ENCODE measurements around the gene ARHGAP11A. TPM values are rescaled to one million over a fixed set of nuclear protein-coding genes. Genes with fewer than 3 reads are reported as not detected.

ARHGAP11A gene
- total and polyA plus RNA-seq, 2 donors (not counting 3 experiments of a cell fraction or from before 2014, with no cell fraction given), result 6.6 to 82.3 TPM

DNA sequence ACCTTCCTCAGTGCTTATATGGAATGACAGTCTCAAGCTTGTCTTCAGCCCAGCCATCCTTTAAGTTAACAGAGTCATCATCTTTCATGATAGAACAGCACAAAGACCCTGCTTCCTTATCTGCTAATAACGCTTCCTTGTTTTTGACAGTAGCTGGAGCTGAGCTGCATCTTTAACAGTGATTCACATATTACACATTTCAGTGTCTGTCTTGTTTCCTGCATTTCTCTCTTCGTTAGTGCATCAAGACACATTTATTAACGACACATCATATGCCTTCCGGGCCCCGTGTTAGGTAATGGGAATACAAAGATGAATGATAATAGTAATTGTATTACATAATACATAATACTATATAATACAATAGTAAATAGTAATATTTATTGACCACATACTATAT, 72.3 kb downstream of the ARHGAP11A start:
- ChIA-PET CTCF (interaction anchor here (0.9 to 1.6 kb wide), 7 partner anchors 15 to 271 kb away, joined by 3 to 4 read pairs (median 3); no protein-coding TSS in a partner anchor), POLR2A (no interaction called here)
- Histone ChIP-seq H3K9ac (replicated peaks; ENCODE audit: extremely low read depth, insufficient read depth, low read length) (no peak overlapping the region), H3K9me1 (replicated peaks; ENCODE audit: control insufficient read depth, extremely low read depth, insufficient read depth, low read length) (no peaks in the 10 kb centered on the region), H3K79me2 (ENCODE audit: control insufficient read depth, insufficient read depth, low read length) (no peaks in the 10 kb centered on the region), H3K27me3 (ENCODE audit: control insufficient read depth in 2 of 2, insufficient read depth in 2 of 2, low read length in 2 of 2) (no peaks in the 10 kb centered on the region), H2AFZ (ENCODE audit: low read depth, low read length) (no peak overlapping the region), H3K4me3 (replicated peaks in 1 of 3; ENCODE audit: insufficient read depth in 1 of 3, low read depth in 1 of 3, low read length in 3 of 3) (no peak overlapping the region), H3K4me2 (ENCODE audit: insufficient read depth, low read length) (no peak overlapping the region), H3K27ac (ENCODE audit: insufficient read depth, low read depth, low read length) (no peak overlapping the region), H4K20me1 (replicated peaks; ENCODE audit: control insufficient read depth, extremely low read depth, insufficient read depth, low read length) (no peaks in the 10 kb centered on the region), H3K36me3 (ENCODE audit: control insufficient read depth in 2 of 2, extremely low read depth in 1 of 2, insufficient read depth in 2 of 2, low read length in 2 of 2) (no peaks in the 10 kb centered on the region), H3K9me3 (replicated peaks; ENCODE audit: control insufficient read depth, insufficient read depth, low read length) (no peaks in the 10 kb centered on the region), H3K4me1 (ENCODE audit: control insufficient read depth, extremely low read depth, insufficient read depth, low read length) (peaks cover 2% of the 10 kb centered on the region)
- intact Hi-C loops (cut with micrococcal nuclease) (no loop called here), dilution Hi-C loops (cut with MboI; ENCODE audit: extremely low pct_ligation_motif_present, low sequenced_read_pairs) (loop anchor here (25.0 kb wide), 1 partner anchor 300 kb away; no protein-coding TSS in a partner anchor)
- DNase-seq (ENCODE audit: low read depth, low spot score), result no peak
- no peak for FAIRE-seq
- peak; percentile 27 for TF ChIP-seq FOS (IDR thresholded peaks at IDR 0.05; ENCODE audit: borderline replicate concordance, insufficient read depth, low read length)
- TF ChIP-seq EZH2 (IDR thresholded peaks at IDR 0.05; ENCODE audit: borderline replicate concordance, low read depth, low read length, severe bottlenecking), result no peak
- no TSS peak for BruUV-seq (replicated peaks)

DNA sequence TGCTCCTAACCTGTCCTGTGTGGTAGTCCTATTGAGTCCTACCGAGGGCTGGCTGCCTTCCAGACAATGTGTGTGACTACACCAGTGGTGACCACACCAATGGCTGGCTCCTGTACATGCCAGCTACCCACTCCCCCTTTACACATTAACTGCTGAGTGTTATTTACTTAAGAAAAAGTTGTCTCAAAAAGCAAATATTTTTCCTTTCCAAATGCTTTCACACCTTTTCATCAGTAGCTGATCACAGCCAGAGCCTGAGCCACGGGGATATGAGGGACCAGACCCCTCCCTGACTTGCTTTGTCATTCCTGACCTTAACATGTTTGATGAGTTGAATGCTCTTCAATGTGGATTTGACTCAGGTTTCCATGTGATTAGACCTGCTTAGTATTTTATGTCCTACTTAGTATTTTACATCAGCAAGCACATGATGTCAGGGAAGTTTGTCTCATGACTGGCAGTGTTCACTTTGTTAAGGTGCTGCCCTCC, 72.9 kb downstream of the ARHGAP11A start:
- FAIRE-seq, result no peak

More for the DNA sequence above, 72.9 kb downstream of the ARHGAP11A start:
- dilution Hi-C loops (cut with MboI; ENCODE audit: extremely low pct_ligation_motif_present, low sequenced_read_pairs) (loop anchor here (25.0 kb wide), 1 partner anchor 299 kb away; no protein-coding TSS in a partner anchor), intact Hi-C loops (cut with micrococcal nuclease) (no loop called here)
- CTCF ChIA-PET, result interaction anchor here (1.0 to 1.6 kb wide), 5 partner anchors 17 to 268 kb away, joined by 3 to 4 read pairs (median 3); no protein-coding TSS in a partner anchor
- no peak overlapping the region for H3K4me2 ChIP-seq (ENCODE audit: insufficient read depth, low read length)
- H3K9me3 ChIP-seq (replicated peaks; ENCODE audit: control insufficient read depth, insufficient read depth, low read length), result no peaks in the 10 kb centered on the region
- POLR2A ChIA-PET, result no interaction called here
- H2AFZ ChIP-seq (ENCODE audit: low read depth, low read length), result no peak overlapping the region
- peaks cover 2% of the 10 kb centered on the region for H3K4me1 ChIP-seq (ENCODE audit: control insufficient read depth, extremely low read depth, insufficient read depth, low read length)
- TF ChIP-seq JUN (IDR thresholded peaks at IDR 0.05; ENCODE audit: borderline replicate concordance, insufficient read depth, insufficient read length, low read depth), result no peak
- TF ChIP-seq, protein P1, sequence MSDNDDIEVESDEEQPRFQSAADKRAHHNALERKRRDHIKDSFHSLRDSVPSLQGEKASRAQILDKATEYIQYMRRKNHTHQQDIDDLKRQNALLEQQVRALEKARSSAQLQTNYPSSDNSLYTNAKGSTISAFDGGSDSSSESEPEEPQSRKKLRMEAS (IDR thresholded peaks at IDR 0.05; ENCODE audit: insufficient read depth, insufficient read length), result no peak
- no peak for TF ChIP-seq POLR2AphosphoS5 (IDR thresholded peaks at IDR 0.05; ENCODE audit: insufficient read depth, low read depth, low read length)
- TF ChIP-seq POLR2A (IDR thresholded peaks at IDR 0.05; ENCODE audit: low read depth, low read length), result no peak
- TF ChIP-seq MYC (IDR thresholded peaks at IDR 0.05; ENCODE audit: low read depth, low read length), result no peak
- TF ChIP-seq, protein P2, sequence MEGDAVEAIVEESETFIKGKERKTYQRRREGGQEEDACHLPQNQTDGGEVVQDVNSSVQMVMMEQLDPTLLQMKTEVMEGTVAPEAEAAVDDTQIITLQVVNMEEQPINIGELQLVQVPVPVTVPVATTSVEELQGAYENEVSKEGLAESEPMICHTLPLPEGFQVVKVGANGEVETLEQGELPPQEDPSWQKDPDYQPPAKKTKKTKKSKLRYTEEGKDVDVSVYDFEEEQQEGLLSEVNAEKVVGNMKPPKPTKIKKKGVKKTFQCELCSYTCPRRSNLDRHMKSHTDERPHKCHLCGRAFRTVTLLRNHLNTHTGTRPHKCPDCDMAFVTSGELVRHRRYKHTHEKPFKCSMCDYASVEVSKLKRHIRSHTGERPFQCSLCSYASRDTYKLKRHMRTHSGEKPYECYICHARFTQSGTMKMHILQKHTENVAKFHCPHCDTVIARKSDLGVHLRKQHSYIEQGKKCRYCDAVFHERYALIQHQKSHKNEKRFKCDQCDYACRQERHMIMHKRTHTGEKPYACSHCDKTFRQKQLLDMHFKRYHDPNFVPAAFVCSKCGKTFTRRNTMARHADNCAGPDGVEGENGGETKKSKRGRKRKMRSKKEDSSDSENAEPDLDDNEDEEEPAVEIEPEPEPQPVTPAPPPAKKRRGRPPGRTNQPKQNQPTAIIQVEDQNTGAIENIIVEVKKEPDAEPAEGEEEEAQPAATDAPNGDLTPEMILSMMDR (IDR thresholded peaks at IDR 0.05; ENCODE audit: extremely low read depth in 1 of 2, insufficient read depth in 1 of 2, low read depth in 1 of 2, low read length in 2 of 2), result no peak
- no peak for TF ChIP-seq EZH2 (IDR thresholded peaks at IDR 0.05; ENCODE audit: borderline replicate concordance, low read depth, low read length, severe bottlenecking)
- TF ChIP-seq GATA2 (IDR thresholded peaks at IDR 0.05; ENCODE audit: insufficient read depth, insufficient read length, low read depth, low read length), result no peak
- TF ChIP-seq FOS (IDR thresholded peaks at IDR 0.05; ENCODE audit: borderline replicate concordance, insufficient read depth, low read length), result no peak
- DNase-seq (ENCODE audit: low read depth, low spot score), result no peak
- BruUV-seq (replicated peaks), result no TSS peak
- no peak overlapping the region for H3K27ac ChIP-seq (ENCODE audit: insufficient read depth, low read depth, low read length)
- H3K36me3 ChIP-seq (ENCODE audit: control insufficient read depth in 2 of 2, extremely low read depth in 1 of 2, insufficient read depth in 2 of 2, low read length in 2 of 2), result no peaks in the 10 kb centered on the region
- H3K9ac ChIP-seq (replicated peaks; ENCODE audit: extremely low read depth, insufficient read depth, low read length), result no peak overlapping the region
- H4K20me1 ChIP-seq (replicated peaks; ENCODE audit: control insufficient read depth, extremely low read depth, insufficient read depth, low read length), result no peaks in the 10 kb centered on the region
- H3K4me3 ChIP-seq (replicated peaks in 1 of 3; ENCODE audit: insufficient read depth in 1 of 3, low read depth in 1 of 3, low read length in 3 of 3), result no peak overlapping the region
- no peaks in the 10 kb centered on the region for H3K79me2 ChIP-seq (ENCODE audit: control insufficient read depth, insufficient read depth, low read length)
- H3K27me3 ChIP-seq (ENCODE audit: control insufficient read depth in 2 of 2, insufficient read depth in 2 of 2, low read length in 2 of 2), result peaks cover 0 to under 1% of the 10 kb centered on the region in 2 experiments
- no peaks in the 10 kb centered on the region for H3K9me1 ChIP-seq (replicated peaks; ENCODE audit: control insufficient read depth, extremely low read depth, insufficient read depth, low read length)

Measured in endothelial cell of umbilical vein (primary cell).